Left ventricle myocardium inferior (tissue), 1 donor: Measurements from ENCODE around the gene PTPN6. TPM values are rescaled to one million over a fixed set of nuclear protein-coding genes. Genes with fewer than 3 reads are reported as not detected.

Experiments used
- DNase-seq: peaks from one replicate; pipeline ENCODE4 v3.0.0-alpha.2; 2020
- H3K27ac ChIP-seq: fragments of 200-600 bp; replicated peaks from 2 replicates; pipeline ENCODE4 v1.8.0; 2021
- H3K27me3 ChIP-seq: fragments of 200-600 bp; 2 replicates; pipeline ENCODE4 v1.8.0; 2021; ENCODE audit warnings: low read depth
- H3K36me3 ChIP-seq: fragments of 200-600 bp; 2 replicates; pipeline ENCODE4 v1.8.0; 2021
- H3K4me1 ChIP-seq: fragments of 200-600 bp; 2 replicates; pipeline ENCODE4 v1.8.0; 2021
- H3K4me3 ChIP-seq: fragments of 200-600 bp; 2 replicates; pipeline ENCODE4 v1.8.0; 2021; ENCODE audit warnings: mild to moderate bottlenecking, moderate library complexity
- H3K9me3 ChIP-seq: fragments of 200-600 bp; replicated peaks from 2 replicates; pipeline ENCODE4 v1.8.0; 2021
- CTCF ChIP-seq: fragments of 200-600 bp; IDR thresholded peaks from 2 replicates; pipeline ENCODE4 v1.8.0; 2021; ENCODE audit warnings: antibody characterized with exemption, mild to moderate bottlenecking, borderline replicate concordance
- intact Hi-C: fragments of 100-400 bp; cut with micrococcal nuclease; formaldehyde crosslinking; loops from one replicate; pipeline ENCODE4 v1.11.0; 2022
- total RNA-seq: library from RNA; stranded (reverse); fragmentation: NEBNext Ultra II Directional; extraction: Animal tissue kit (Norgen Biotek cat#: 25700); gene quantifications from one replicate; pipeline ENCODE4 v1.2.1, GENCODE V29; 2021
- donor health status: DM: no; HTN: yes; CAD: no; lungs with severe emphysema.

Gene PTPN6
- total RNA-seq, 1 donor from 2014 or later: 6.7 TPM

DNA sequence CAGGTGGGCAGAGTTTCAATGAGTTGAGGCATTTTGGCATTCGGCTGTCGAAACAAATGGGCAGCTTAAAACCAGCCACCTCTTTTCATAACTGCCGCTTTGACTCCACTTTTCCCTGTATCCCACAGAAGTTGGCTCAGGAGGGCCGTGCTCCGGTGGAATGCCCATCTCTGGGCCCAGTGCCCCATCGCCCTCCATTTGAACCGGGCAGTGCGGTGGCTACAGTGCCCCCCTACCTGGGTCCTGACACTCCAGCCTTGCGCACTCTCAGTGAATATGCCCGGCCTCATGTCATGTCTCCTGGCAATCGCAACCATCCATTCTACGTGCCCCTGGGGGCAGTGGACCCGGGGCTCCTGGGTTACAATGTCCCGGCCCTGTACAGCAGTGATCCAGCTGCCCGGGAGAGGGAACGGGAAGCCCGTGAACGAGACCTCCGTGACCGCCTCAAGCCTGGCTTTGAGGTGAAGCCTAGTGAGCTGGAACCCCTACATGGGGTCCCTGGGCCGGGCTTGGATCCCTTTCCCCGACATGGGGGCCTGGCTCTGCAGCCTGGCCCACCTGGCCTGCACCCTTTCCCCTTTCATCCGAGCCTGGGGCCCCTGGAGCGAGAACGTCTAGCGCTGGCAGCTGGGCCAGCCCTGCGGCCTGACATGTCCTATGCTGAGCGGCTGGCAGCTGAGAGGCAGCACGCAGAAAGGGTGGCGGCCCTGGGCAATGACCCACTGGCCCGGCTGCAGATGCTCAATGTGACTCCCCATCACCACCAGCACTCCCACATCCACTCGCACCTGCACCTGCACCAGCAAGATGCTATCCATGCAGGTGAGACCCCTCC, 12.6 kb upstream of the PTPN6 start:
- TF ChIP-seq CTCF: no peak
- peaks cover 91% of the 10 kb centered on the region for H3K4me1 ChIP-seq
- H3K9me3 ChIP-seq: no peaks in the 10 kb centered on the region
- no peak for DNase-seq
- H3K27ac ChIP-seq: peak overlapping the region; percentile 97
- H3K36me3 ChIP-seq: peaks cover 38% of the 10 kb centered on the region
- no peaks in the 10 kb centered on the region for H3K27me3 ChIP-seq
- intact Hi-C loops: no loop called here
- H3K4me3 ChIP-seq: peak overlapping the region; percentile 85

- DNase-seq: no peak
- Histone ChIP-seq H3K27ac (peak overlapping the region; percentile 97), H3K27me3 (no peaks in the 10 kb centered on the region), H3K36me3 (peaks cover 38% of the 10 kb centered on the region), H3K9me3 (no peaks in the 10 kb centered on the region), H3K4me3 (no peak overlapping the region), H3K4me1 (peaks cover 90% of the 10 kb centered on the region)
- no peak for TF ChIP-seq CTCF
- intact Hi-C loops: no loop called here
Measured at GRCh38 chr12:6939191-6939540, 12.0 kb upstream of the PTPN6 start.

DNA sequence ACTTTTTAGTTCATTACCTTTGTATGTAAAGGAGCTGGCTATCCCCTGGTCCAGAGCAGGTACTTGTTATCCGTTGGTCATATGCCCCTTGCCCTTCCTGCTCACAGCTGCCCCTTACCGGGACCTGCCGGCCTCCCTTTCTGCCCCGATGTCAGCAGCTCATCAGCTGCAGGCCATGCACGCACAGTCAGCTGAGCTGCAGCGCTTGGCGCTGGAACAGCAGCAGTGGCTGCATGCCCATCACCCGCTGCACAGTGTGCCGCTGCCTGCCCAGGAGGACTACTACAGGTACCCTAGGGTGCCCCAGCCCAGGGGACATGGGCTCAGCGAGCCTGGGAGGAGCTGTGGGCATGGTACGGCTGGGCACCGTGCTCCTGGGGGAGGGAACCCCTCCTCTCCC, 9.9 kb upstream of the PTPN6 start:
- Histone ChIP-seq H3K4me3 (no peak overlapping the region), H3K36me3 (peaks cover 34% of the 10 kb centered on the region), H3K27ac (peak overlapping the region; percentile 55), H3K9me3 (no peaks in the 10 kb centered on the region), H3K27me3 (no peaks in the 10 kb centered on the region), H3K4me1 (peaks cover 90% of the 10 kb centered on the region)
- no peak for TF ChIP-seq CTCF
- peak; percentile 28 for DNase-seq
- intact Hi-C loops: no loop called here

DNA sequence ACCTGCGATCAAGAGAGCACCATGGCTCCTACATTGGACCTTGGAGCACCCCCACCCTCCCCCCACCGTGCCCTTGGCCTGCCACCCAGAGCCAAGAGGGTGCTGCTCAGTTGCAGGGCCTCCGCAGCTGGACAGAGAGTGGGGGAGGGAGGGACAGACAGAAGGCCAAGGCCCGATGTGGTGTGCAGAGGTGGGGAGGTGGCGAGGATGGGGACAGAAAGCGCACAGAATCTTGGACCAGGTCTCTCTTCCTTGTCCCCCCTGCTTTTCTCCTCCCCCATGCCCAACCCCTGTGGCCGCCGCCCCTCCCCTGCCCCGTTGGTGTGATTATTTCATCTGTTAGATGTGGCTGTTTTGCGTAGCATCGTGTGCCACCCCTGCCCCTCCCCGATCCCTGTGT, 9.4 kb upstream of the PTPN6 start:
- H3K36me3 ChIP-seq: peaks cover 39% of the 10 kb centered on the region
- H3K27me3 ChIP-seq: no peaks in the 10 kb centered on the region
- H3K4me1 ChIP-seq: peaks cover 91% of the 10 kb centered on the region
- intact Hi-C loops: no loop called here
- no peaks in the 10 kb centered on the region for H3K9me3 ChIP-seq
- no peak overlapping the region for H3K4me3 ChIP-seq
- H3K27ac ChIP-seq: peak overlapping the region; percentile 55
- no peak for TF ChIP-seq CTCF
- no peak for DNase-seq

DNA sequence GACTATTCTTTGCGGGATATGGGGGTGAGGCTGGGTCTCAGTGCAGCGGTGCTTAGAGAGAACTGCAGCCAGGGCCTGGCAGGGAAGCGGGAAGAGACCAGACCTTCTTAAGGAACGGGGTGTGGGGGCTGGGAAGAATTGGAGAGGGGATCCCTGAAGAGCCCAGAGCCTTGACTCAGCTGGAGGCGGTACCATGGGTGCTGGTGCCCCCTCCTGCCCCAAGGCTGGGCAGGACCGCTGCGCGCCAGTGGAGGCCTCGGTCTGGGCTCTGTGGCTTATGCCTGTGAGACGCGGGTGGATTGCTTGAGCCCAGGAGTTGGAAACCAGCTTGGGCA, 8.9 kb upstream of the PTPN6 start:
- no peaks in the 10 kb centered on the region for H3K27me3 ChIP-seq

More for the DNA sequence above, 8.9 kb upstream of the PTPN6 start:
- DNase-seq: no peak
- TF ChIP-seq CTCF: no peak
- peaks cover 42% of the 10 kb centered on the region for H3K36me3 ChIP-seq
- peaks cover 89% of the 10 kb centered on the region for H3K4me1 ChIP-seq
- H3K4me3 ChIP-seq: no peak overlapping the region
- no peaks in the 10 kb centered on the region for H3K9me3 ChIP-seq
- intact Hi-C loops: no loop called here
- peak overlapping the region; percentile 99 for H3K27ac ChIP-seq
